ENCODE results near the gene SLC14A1. TPM values are rescaled to one million over a fixed set of nuclear protein-coding genes. Genes with fewer than 3 reads are reported as not detected.

The SLC14A1 gene
- total and polyA plus RNA-seq, 2 of the 13 experiments (the other 11 are each of a cell fraction or from before 2014, with no cell fraction given) = not detected

DNA sequence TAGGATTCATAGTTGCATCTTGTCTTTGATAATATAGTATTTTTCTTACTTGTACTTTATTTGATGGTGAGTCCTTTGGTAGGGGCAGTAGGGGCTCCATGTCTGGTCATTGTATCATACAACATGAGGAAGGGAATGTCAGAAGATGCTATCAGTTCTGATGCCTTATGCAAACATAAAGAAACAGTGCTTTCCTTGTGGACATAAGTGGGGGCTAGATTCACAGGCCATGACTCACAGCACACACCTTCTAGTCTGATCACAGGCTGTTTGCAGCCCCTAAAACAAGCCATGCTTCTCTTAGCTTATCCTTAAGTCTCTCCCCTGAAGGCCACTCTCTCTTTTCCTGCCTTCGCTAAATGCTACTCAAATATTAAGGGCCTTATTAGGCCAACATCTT lies 10.7 kb upstream of the SLC14A1 start:
- ATAC-seq = no peak
- Histone ChIP-seq H3K4me2 (ENCODE audit: low read depth, low read length) (no peak overlapping the region), H3K36me3 (replicated peaks in 1 of 2; ENCODE audit: control insufficient read depth in 1 of 2, insufficient read depth in 2 of 2, low read length in 2 of 2) (no peaks in the 10 kb centered on the region), H3K79me2 (ENCODE audit: insufficient read depth, low read length) (no peaks in the 10 kb centered on the region), H3K27me3 (ENCODE audit: control insufficient read depth in 1 of 2, insufficient read depth in 2 of 2, low read length in 2 of 2) (no peaks in the 10 kb centered on the region), H2AFZ (ENCODE audit: low read length) (no peak overlapping the region), H3K4me1 (ENCODE audit: insufficient read depth, low read length) (no peaks in the 10 kb centered on the region), H4K20me1 (ENCODE audit: insufficient read depth, low read length) (no peaks in the 10 kb centered on the region), H3K4me3 (replicated peaks in 1 of 3; ENCODE audit: insufficient read depth in 1 of 3, low read depth in 2 of 3, low read length in 3 of 3) (no peak overlapping the region), H3K27ac (ENCODE audit: extremely low read length, insufficient read depth, low read length) (no peak overlapping the region), H3K9me3 (ENCODE audit: low read length) (peaks cover 13% of the 10 kb centered on the region), H3K9ac (ENCODE audit: insufficient read depth, low read depth, low read length) (no peak overlapping the region)
- in situ Hi-C loops (cut with HindIII; ENCODE audit: extremely low pct_ligation_motif_present, low pct_unique_long_range_greater_than_20kb) = no loop called here
- ChIA-PET POLR2A (no interaction called here), CTCF (ENCODE audit: low intra/inter-chr PET ratio, low total read pairs) (no interaction called here)
- intact Hi-C loops (cut with micrococcal nuclease; ENCODE audit: unreplicated experiment) = no loop called here
- FAIRE-seq = no peak
- no TSS peak for BruUV-seq (replicated peaks)
- WGBS (ENCODE audit: low lambda C conversion rate) = 68% methylated on average over 1 of the region's 1 CpG
- TF ChIP-seq KLF6 (CRISPR knock-in tag; IDR thresholded peaks at IDR 0.05) = no peak
- peak; percentile 63 for TF ChIP-seq FOSL2 (CRISPR knock-in tag; IDR thresholded peaks at IDR 0.05)
- DNase-seq (ENCODE audit: low spot score) = peak; percentile 35

DNA sequence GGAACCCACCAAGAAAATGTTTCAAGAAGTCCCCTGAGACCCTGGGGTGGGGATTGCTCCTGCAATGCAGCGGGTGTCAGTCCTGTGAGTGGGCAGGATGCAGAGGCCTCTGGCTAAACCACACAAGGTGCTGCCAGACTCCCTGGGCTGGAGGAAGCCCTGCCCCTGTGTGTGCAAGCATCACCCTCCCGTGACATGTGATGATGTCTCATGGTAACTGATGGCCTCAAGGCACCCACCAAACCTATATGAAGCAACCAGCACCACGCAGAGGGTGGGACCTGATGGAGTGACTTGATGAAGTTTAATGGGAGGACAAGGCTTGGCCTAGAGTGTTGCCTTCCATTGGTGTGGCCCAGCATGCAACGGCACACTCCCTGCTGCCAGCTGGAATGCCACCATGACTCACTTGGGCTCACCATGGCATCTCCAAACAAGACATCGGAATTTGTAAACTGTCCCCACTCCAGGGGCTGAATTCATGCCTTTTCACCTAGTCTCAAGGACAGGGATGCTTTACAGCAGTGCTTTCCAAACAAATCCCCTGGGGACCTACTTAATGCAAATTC lies 8.7 kb upstream of the SLC14A1 start:
- in situ Hi-C loops (cut with HindIII; ENCODE audit: extremely low pct_ligation_motif_present, low pct_unique_long_range_greater_than_20kb) = no loop called here
- H2AFZ ChIP-seq (ENCODE audit: low read length) = no peak overlapping the region
- DNase-seq (ENCODE audit: low spot score) = no peak
- H3K9me3 ChIP-seq (ENCODE audit: low read length) = no peaks in the 10 kb centered on the region
- no peak overlapping the region for H3K9ac ChIP-seq (ENCODE audit: insufficient read depth, low read depth, low read length)
- BruUV-seq (replicated peaks) = no TSS peak
- ChIA-PET POLR2A (no interaction called here), CTCF (ENCODE audit: low intra/inter-chr PET ratio, low total read pairs) (no interaction called here)
- TF ChIP-seq, protein P1, sequence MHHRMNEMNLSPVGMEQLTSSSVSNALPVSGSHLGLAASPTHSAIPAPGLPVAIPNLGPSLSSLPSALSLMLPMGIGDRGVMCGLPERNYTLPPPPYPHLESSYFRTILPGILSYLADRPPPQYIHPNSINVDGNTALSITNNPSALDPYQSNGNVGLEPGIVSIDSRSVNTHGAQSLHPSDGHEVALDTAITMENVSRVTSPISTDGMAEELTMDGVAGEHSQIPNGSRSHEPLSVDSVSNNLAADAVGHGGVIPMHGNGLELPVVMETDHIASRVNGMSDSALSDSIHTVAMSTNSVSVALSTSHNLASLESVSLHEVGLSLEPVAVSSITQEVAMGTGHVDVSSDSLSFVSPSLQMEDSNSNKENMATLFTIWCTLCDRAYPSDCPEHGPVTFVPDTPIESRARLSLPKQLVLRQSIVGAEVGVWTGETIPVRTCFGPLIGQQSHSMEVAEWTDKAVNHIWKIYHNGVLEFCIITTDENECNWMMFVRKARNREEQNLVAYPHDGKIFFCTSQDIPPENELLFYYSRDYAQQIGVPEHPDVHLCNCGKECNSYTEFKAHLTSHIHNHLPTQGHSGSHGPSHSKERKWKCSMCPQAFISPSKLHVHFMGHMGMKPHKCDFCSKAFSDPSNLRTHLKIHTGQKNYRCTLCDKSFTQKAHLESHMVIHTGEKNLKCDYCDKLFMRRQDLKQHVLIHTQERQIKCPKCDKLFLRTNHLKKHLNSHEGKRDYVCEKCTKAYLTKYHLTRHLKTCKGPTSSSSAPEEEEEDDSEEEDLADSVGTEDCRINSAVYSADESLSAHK (CRISPR knock-in tag; IDR thresholded peaks at IDR 0.05; ENCODE audit: borderline replicate concordance) = no peak
- TF ChIP-seq, protein P2, sequence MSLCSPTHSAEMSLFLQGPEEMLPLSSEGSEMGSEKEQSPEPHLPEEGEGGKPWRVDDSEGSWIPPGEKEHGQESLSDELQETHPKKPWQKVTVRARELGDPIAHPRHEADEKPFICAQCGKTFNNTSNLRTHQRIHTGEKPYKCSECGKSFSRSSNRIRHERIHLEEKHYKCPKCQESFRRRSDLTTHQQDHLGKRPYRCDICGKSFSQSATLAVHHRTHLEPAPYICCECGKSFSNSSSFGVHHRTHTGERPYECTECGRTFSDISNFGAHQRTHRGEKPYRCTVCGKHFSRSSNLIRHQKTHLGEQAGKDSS (CRISPR knock-in tag; IDR thresholded peaks at IDR 0.05; ENCODE audit: borderline replicate concordance, low read depth) = no peak
- TF ChIP-seq, protein P3, sequence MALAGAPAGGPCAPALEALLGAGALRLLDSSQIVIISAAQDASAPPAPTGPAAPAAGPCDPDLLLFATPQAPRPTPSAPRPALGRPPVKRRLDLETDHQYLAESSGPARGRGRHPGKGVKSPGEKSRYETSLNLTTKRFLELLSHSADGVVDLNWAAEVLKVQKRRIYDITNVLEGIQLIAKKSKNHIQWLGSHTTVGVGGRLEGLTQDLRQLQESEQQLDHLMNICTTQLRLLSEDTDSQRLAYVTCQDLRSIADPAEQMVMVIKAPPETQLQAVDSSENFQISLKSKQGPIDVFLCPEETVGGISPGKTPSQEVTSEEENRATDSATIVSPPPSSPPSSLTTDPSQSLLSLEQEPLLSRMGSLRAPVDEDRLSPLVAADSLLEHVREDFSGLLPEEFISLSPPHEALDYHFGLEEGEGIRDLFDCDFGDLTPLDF (CRISPR knock-in tag; IDR thresholded peaks at IDR 0.05) = no peak
- no peak for FAIRE-seq
- no peaks in the 10 kb centered on the region for H3K4me1 ChIP-seq (ENCODE audit: insufficient read depth, low read length)
- H4K20me1 ChIP-seq (ENCODE audit: insufficient read depth, low read length) = no peaks in the 10 kb centered on the region
- no peaks in the 10 kb centered on the region for H3K36me3 ChIP-seq (replicated peaks in 1 of 2; ENCODE audit: control insufficient read depth in 1 of 2, insufficient read depth in 2 of 2, low read length in 2 of 2)
- H3K4me2 ChIP-seq (ENCODE audit: low read depth, low read length) = no peak overlapping the region
- intact Hi-C loops (cut with micrococcal nuclease; ENCODE audit: unreplicated experiment) = no loop called here
- no peak overlapping the region for H3K4me3 ChIP-seq (replicated peaks in 1 of 3; ENCODE audit: insufficient read depth in 1 of 3, low read depth in 2 of 3, low read length in 3 of 3)
- H3K79me2 ChIP-seq (ENCODE audit: insufficient read depth, low read length) = no peaks in the 10 kb centered on the region
- H3K27me3 ChIP-seq (ENCODE audit: control insufficient read depth in 1 of 2, insufficient read depth in 2 of 2, low read length in 2 of 2) = no peaks in the 10 kb centered on the region
- H3K27ac ChIP-seq (ENCODE audit: extremely low read length, insufficient read depth, low read length) = no peak overlapping the region
- ATAC-seq = no peak
- 0% methylated on average over 2 of the region's 5 CpGs for WGBS (ENCODE audit: low lambda C conversion rate)

Data from HepG2 (cell line).